Keratinocyte (primary cell): ENCODE measurements around the gene OR8A1. TPM values are rescaled to one million over a fixed set of nuclear protein-coding genes. Genes with fewer than 3 reads are reported as not detected.

Source experiments
- DNase-seq: peaks from one replicate; pipeline ENCODE4 v3.0.0-alpha.2; 2011; ENCODE audit warnings: low read depth, missing footprints, low spot score
- FAIRE-seq: peaks from 2 replicates; lab custom pipeline; 2011; peaks lifted over from hg19 to GRCh38; lab: Jason Lieb, UNC
- H2AFZ ChIP-seq: 2 replicates; pipeline ENCODE4 v1.6.0; 2012; ENCODE audit warnings: low read length, control low read depth, inconsistent platforms; ENCODE audit not compliant: control insufficient read depth
- H3K27ac ChIP-seq: 2 replicates; pipeline ENCODE4 v1.5.1; 2011; ENCODE audit warnings: low read length; ENCODE audit not compliant: control insufficient read depth, insufficient read depth
- H3K27me3 ChIP-seq: 3 replicates; pipeline ENCODE4 v1.6.0; 2011; ENCODE audit warnings: low read length; ENCODE audit not compliant: control insufficient read depth, insufficient read depth; ENCODE audit errors: extremely low read depth
- H3K36me3 ChIP-seq, 2 experiments: 2 replicates in 1 of 2; 3 replicates in 1 of 2; pipeline ENCODE4 v1.5.1; 2011; ENCODE audit warnings: low read length in 2 of 2, mild to moderate bottlenecking in 1 of 2; ENCODE audit not compliant: control insufficient read depth in 2 of 2, insufficient read depth in 2 of 2; ENCODE audit errors: extremely low read depth in 1 of 2
- H3K4me1 ChIP-seq: 3 replicates; pipeline ENCODE4 v1.5.1; 2011; ENCODE audit warnings: low read length; ENCODE audit not compliant: control insufficient read depth, insufficient read depth; ENCODE audit errors: extremely low read depth
- H3K4me2 ChIP-seq: 3 replicates; pipeline ENCODE4 v1.6.0; 2011; ENCODE audit warnings: low read depth, low read length; ENCODE audit not compliant: control insufficient read depth, insufficient read depth; ENCODE audit errors: extremely low read depth
- H3K4me3 ChIP-seq, 3 experiments: fragments of 200-600 bp in 1 of 3; sonication (generic) in 1 of 3; 2 replicates in 2 of 3; 3 replicates in 1 of 3; pipeline ENCODE4 v1.5.1; 2011 to 2016; ENCODE audit warnings: low read length in 3 of 3, mild to moderate bottlenecking in 3 of 3, control low read depth in 2 of 3, inconsistent platforms in 1 of 3, low read depth in 1 of 3, mixed read lengths in 1 of 3, mixed run types in 1 of 3, moderate library complexity in 1 of 3; ENCODE audit not compliant: control insufficient read depth in 2 of 3, insufficient read depth in 2 of 3; ENCODE audit errors: extremely low read depth in 1 of 3
- H3K79me2 ChIP-seq: 2 replicates; pipeline ENCODE4 v1.6.0; 2012; ENCODE audit warnings: low read length; ENCODE audit not compliant: control insufficient read depth, insufficient read depth
- H3K9ac ChIP-seq: 3 replicates; pipeline ENCODE4 v1.6.0; 2011; ENCODE audit warnings: low read length; ENCODE audit not compliant: control insufficient read depth, insufficient read depth; ENCODE audit errors: extremely low read depth
- H3K9me1 ChIP-seq: 3 replicates; pipeline ENCODE4 v1.6.0; 2011; ENCODE audit warnings: low read length; ENCODE audit not compliant: control insufficient read depth, insufficient read depth; ENCODE audit errors: extremely low read depth
- H3K9me3 ChIP-seq: 2 replicates; pipeline ENCODE4 v1.5.1; 2012; ENCODE audit warnings: low read depth, low read length; ENCODE audit not compliant: control insufficient read depth
- H4K20me1 ChIP-seq: 3 replicates; pipeline ENCODE4 v1.6.0; 2011; ENCODE audit warnings: low read length; ENCODE audit not compliant: control insufficient read depth, insufficient read depth; ENCODE audit errors: extremely low read depth
- EZH2 ChIP-seq: IDR thresholded peaks from one replicate; pipeline ENCODE4 v1.6.1; 2012; ENCODE audit warnings: inconsistent platforms, mild to moderate bottlenecking, low read length, moderate library complexity
- dilution Hi-C: fragments of 300-500 bp; cut with MboI; formaldehyde crosslinking; loops from one replicate; pipeline ENCODE4 v1.7.0; 2020; ENCODE audit warnings: low sequenced_read_pairs; ENCODE audit not compliant: extremely low pct_ligation_motif_present
- polyA plus RNA-seq, 5 experiments: library from polyadenylated mRNA; depleted of rRNA in 3 of 5; stranded (reverse) in 3 of 5; stranded (forward) in 1 of 5; unstranded in 1 of 5; fragments of >200 nt; gene quantifications; 1 replicate in 1 of 5; 2 replicates in 3 of 5; 3 replicates in 1 of 5; pipeline versions ENCODE4 v1.2.1 to v1.2.3, GENCODE V29; 2011 to 2012; ENCODE audit warnings: missing spikeins in 2 of 5, low read depth in 1 of 5, low replicate concordance in 1 of 5
- TF ChIP-seq, protein P1 (sequence below), 3 experiments: IDR thresholded peaks in 1 of 3; conservative IDR thresholded peaks in 1 of 3; optimal IDR thresholded peaks in 1 of 3; 2 replicates in 2 of 3; 3 replicates in 1 of 3; pipeline versions ENCODE3 to v1.5.1; 2011; ENCODE audit warnings: low read length in 3 of 3, mild to moderate bottlenecking in 3 of 3, moderate library complexity in 2 of 3, control low read depth in 1 of 3, inconsistent platforms in 1 of 3; ENCODE audit not compliant: insufficient read depth in 2 of 3; ENCODE audit errors: extremely low read depth in 1 of 3

OR8A1 gene
- polyA plus RNA-seq, 1 donor (not counting 4 experiments of a cell fraction or from before 2014, with no cell fraction given), result not detected

GRCh38 chr11:124608147-124608546 is 38.4 kb downstream of the OR8A1 start:
- no peak overlapping the region for H3K4me3 ChIP-seq
- H3K9ac ChIP-seq, result no peak overlapping the region
- no peak for DNase-seq
- dilution Hi-C loops, result no loop called here
- TF ChIP-seq EZH2, result no peak
- TF ChIP-seq, protein P1, sequence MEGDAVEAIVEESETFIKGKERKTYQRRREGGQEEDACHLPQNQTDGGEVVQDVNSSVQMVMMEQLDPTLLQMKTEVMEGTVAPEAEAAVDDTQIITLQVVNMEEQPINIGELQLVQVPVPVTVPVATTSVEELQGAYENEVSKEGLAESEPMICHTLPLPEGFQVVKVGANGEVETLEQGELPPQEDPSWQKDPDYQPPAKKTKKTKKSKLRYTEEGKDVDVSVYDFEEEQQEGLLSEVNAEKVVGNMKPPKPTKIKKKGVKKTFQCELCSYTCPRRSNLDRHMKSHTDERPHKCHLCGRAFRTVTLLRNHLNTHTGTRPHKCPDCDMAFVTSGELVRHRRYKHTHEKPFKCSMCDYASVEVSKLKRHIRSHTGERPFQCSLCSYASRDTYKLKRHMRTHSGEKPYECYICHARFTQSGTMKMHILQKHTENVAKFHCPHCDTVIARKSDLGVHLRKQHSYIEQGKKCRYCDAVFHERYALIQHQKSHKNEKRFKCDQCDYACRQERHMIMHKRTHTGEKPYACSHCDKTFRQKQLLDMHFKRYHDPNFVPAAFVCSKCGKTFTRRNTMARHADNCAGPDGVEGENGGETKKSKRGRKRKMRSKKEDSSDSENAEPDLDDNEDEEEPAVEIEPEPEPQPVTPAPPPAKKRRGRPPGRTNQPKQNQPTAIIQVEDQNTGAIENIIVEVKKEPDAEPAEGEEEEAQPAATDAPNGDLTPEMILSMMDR (optimal IDR thresholded peaks at IDR 0.05 in 1 of 3, IDR thresholded peaks at IDR 0.05 in 1 of 3, conservative IDR thresholded peaks at IDR 0.05 in 1 of 3; ENCODE audit: extremely low read depth in 1 of 3, insufficient read depth in 2 of 3, low read length in 3 of 3), result no peak
- no peaks in the 10 kb centered on the region for H3K9me1 ChIP-seq
- H3K4me1 ChIP-seq, result no peaks in the 10 kb centered on the region
- no peak for FAIRE-seq
- H3K36me3 ChIP-seq, result no peaks in the 10 kb centered on the region
- H3K79me2 ChIP-seq, result no peaks in the 10 kb centered on the region
- H3K9me3 ChIP-seq, result no peaks in the 10 kb centered on the region
- H3K27ac ChIP-seq, result no peak overlapping the region
- H3K4me2 ChIP-seq, result no peak overlapping the region
- no peak overlapping the region for H2AFZ ChIP-seq
- no peaks in the 10 kb centered on the region for H4K20me1 ChIP-seq
- H3K27me3 ChIP-seq, result no peaks in the 10 kb centered on the region

DNA sequence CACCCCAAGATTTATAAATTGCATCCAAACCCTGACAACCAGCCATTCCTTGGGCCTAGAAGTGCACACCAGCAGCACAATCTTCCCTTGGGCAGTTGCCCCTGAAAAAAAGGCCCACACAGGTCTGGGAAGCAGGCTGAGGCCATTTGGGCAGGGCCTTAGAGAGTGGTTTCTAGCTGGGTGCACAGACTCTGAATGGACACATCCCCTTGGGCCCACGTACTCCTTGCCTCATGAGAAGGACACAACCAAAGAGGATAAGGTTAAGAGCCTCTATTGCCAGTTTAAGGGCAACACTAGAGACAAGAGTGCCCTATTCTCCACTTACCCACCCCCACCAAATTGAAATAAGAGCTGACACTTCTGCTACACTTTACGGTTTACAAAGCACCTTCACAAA is 40.5 kb downstream of the OR8A1 start:
- H3K27me3 ChIP-seq, result no peaks in the 10 kb centered on the region
- no peaks in the 10 kb centered on the region for H4K20me1 ChIP-seq
- no peak overlapping the region for H3K27ac ChIP-seq
- no peak for DNase-seq
- H3K79me2 ChIP-seq, result no peaks in the 10 kb centered on the region
- no peak overlapping the region for H3K4me2 ChIP-seq
- H3K4me3 ChIP-seq, result no peak overlapping the region
- H3K9me3 ChIP-seq, result no peaks in the 10 kb centered on the region
- H2AFZ ChIP-seq, result no peak overlapping the region
- dilution Hi-C loops, result no loop called here
- no peak overlapping the region for H3K9ac ChIP-seq
- no peaks in the 10 kb centered on the region for H3K9me1 ChIP-seq
- no peaks in the 10 kb centered on the region for H3K36me3 ChIP-seq
- no peaks in the 10 kb centered on the region for H3K4me1 ChIP-seq
- FAIRE-seq, result no peak
- TF ChIP-seq EZH2, result no peak
- TF ChIP-seq, protein P1 (optimal IDR thresholded peaks at IDR 0.05 in 1 of 3, IDR thresholded peaks at IDR 0.05 in 1 of 3, conservative IDR thresholded peaks at IDR 0.05 in 1 of 3; ENCODE audit: extremely low read depth in 1 of 3, insufficient read depth in 2 of 3, low read length in 3 of 3), result no peak
